NB4 (cell line): ENCODE results near the gene PIGL.

Experiments
- DNase-seq: peaks from one replicate; pipeline ENCODE4 v3.0.0; 2010; ENCODE audit warnings: low read depth
- H3K4me3 ChIP-seq: one replicate; pipeline ENCODE4 v1.5.1; 2011; ENCODE audit warnings: mild to moderate bottlenecking, low read depth, low read length, moderate library complexity
- CTCF ChIP-seq: IDR thresholded peaks from one replicate; pipeline ENCODE4 v1.5.1; 2012; ENCODE audit warnings: low read depth, low read length
- MYC ChIP-seq: IDR thresholded peaks from 2 replicates; pipeline ENCODE4 v1.6.1; 2011; ENCODE audit warnings: low read depth, low read length
- POLR2A ChIP-seq: IDR thresholded peaks from 2 replicates; pipeline ENCODE4 v1.6.1; 2011; ENCODE audit warnings: mild to moderate bottlenecking; ENCODE audit not compliant: insufficient read length; ENCODE audit errors: extremely low read depth
- TF ChIP-seq, protein P1 (sequence below): IDR thresholded peaks from 2 replicates; pipeline ENCODE4 v1.6.1; 2011; ENCODE audit warnings: low read depth, low read length

Gene PIGL

GRCh38 chr17:16243801-16244567 lies 27.0 kb downstream of the PIGL start:
- no peak overlapping the region for H3K4me3 ChIP-seq
- DNase-seq, result peak; percentile 37
- TF ChIP-seq, protein P1, sequence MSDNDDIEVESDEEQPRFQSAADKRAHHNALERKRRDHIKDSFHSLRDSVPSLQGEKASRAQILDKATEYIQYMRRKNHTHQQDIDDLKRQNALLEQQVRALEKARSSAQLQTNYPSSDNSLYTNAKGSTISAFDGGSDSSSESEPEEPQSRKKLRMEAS, result no peak
- TF ChIP-seq CTCF (no peak), MYC (no peak), POLR2A (no peak)

GRCh38 chr17:16247586-16247984 lies 30.6 kb downstream of the PIGL start:
- TF ChIP-seq CTCF, result no peak
- TF ChIP-seq, protein P1, result no peak
- no peak for TF ChIP-seq POLR2A
- no peak for TF ChIP-seq MYC
- H3K4me3 ChIP-seq, result no peak overlapping the region
- no peak for DNase-seq

GRCh38 chr17:16250635-16251034 lies 33.6 kb downstream of the PIGL start:
- H3K4me3 ChIP-seq, result no peak overlapping the region
- TF ChIP-seq POLR2A (no peak), CTCF (no peak), MYC (no peak)
- TF ChIP-seq, protein P1, result no peak
- no peak for DNase-seq

DNA sequence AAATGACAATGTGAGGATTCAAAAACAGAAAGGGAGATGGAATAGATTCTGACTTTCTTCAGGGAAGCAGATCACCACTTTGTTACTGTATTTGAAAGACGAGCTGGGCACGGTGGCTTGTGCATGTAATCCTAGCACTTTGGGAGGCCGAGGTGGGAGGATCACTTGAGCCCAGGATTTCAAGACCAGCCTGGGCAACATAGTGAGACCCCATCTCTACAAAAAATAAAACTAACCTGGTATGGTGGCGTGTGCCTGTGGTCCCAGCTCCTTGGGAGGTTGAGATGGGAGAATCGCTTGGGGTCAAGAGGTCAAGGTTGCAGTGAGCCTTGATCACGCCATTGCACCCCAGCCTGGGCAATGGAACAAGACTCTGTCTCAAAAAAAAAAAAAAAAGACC lies 34.0 kb downstream of the PIGL start:
- DNase-seq, result no peak
- no peak overlapping the region for H3K4me3 ChIP-seq
- TF ChIP-seq MYC (no peak), POLR2A (no peak), CTCF (no peak)
- TF ChIP-seq, protein P1, result no peak

- DNase-seq, result no peak
- no peak overlapping the region for H3K4me3 ChIP-seq
- no peak for TF ChIP-seq CTCF
- TF ChIP-seq, protein P1, result no peak
- no peak for TF ChIP-seq MYC
- no peak for TF ChIP-seq POLR2A
These were observed 34.5 kb downstream of the PIGL start for GRCh38 chr17:16251556-16251955.
